H1 (cell line): Measurements from ENCODE around the gene RBM8A. TPM values are rescaled to one million over a fixed set of nuclear protein-coding genes. Genes with fewer than 3 reads are reported as not detected.

Experiments used
- CTCF ChIA-PET: fragments of 300-600 bp; sonication (Branson Sonifier 250); formaldehyde crosslinking; loops from one replicate; lab custom pipeline; 2021; ENCODE audit not compliant: partially characterized antibody; lab: Charles Lee
- POLR2A ChIA-PET: fragments of 300-600 bp; sonication (Branson Sonifier 250); formaldehyde crosslinking; loops from one replicate; lab custom pipeline; 2021; ENCODE audit warnings: inconsistent platforms; ENCODE audit not compliant: partially characterized antibody; lab: Charles Lee
- DNase-seq, 2 experiments: peaks; one replicate each; pipeline versions ENCODE4 v3.0.0 to v3.0.0-alpha.2; 2010 to 2022; ENCODE audit warnings: low spot score in 2 of 2, low read depth in 1 of 2, mixed read lengths in 1 of 2
- FAIRE-seq: peaks from 2 replicates; lab custom pipeline; 2011; peaks lifted over from hg19 to GRCh38; lab: Jason Lieb, UNC
- H2AFZ ChIP-seq: 2 replicates; pipeline ENCODE4 v1.8.1; 2012; ENCODE audit warnings: low read length, inconsistent platforms
- H2AK5ac ChIP-seq: 2 replicates; pipeline ENCODE4 v1.6.1; 2013; ENCODE audit warnings: low read depth, low read length
- H2BK120ac ChIP-seq: replicated peaks from 2 replicates; pipeline ENCODE3; 2013; ENCODE audit warnings: low read depth, low read length, inconsistent platforms
- H2BK12ac ChIP-seq: 2 replicates; pipeline ENCODE4 v1.6.1; 2013; ENCODE audit warnings: low read depth, low read length
- H2BK15ac ChIP-seq: 2 replicates; pipeline ENCODE4 v1.6.1; 2013; ENCODE audit warnings: low read length
- H2BK20ac ChIP-seq: 2 replicates; pipeline ENCODE4 v1.6.1; 2013; ENCODE audit warnings: low read length
- H2BK5ac ChIP-seq: 2 replicates; pipeline ENCODE4 v1.6.1; 2013; ENCODE audit warnings: low read depth, low read length
- H3K14ac ChIP-seq: 2 replicates; pipeline ENCODE4 v1.6.1; 2013; ENCODE audit warnings: inconsistent platforms; ENCODE audit not compliant: insufficient read length
- H3K18ac ChIP-seq: 2 replicates; pipeline ENCODE4 v1.6.1; 2013; ENCODE audit warnings: low read length; ENCODE audit errors: extremely low read depth
- H3K23ac ChIP-seq: 2 replicates; pipeline ENCODE4 v1.6.1; 2013; ENCODE audit warnings: inconsistent platforms; ENCODE audit not compliant: insufficient read length
- H3K23me2 ChIP-seq: 2 replicates; pipeline ENCODE4 v1.6.1; 2013; ENCODE audit warnings: low read depth, low read length
- H3K27ac ChIP-seq: 2 replicates; pipeline ENCODE4 v1.6.1; 2011; ENCODE audit warnings: low read depth, low read length, inconsistent platforms
- H3K27me3 ChIP-seq, 4 experiments: replicated peaks in 1 of 4; 1 replicate in 1 of 4; 2 replicates in 3 of 4; pipeline versions ENCODE4 v1.6.1 to v1.8.1; 2011 to 2013; ENCODE audit warnings: low read length in 3 of 4, mild to moderate bottlenecking in 3 of 4, inconsistent platforms in 2 of 4, mixed read lengths in 2 of 4, moderate library complexity in 1 of 4; ENCODE audit not compliant: control insufficient read depth in 3 of 4, insufficient read depth in 3 of 4; ENCODE audit errors: extremely low read depth in 1 of 4
- H3K36me3 ChIP-seq, 4 experiments: 2 replicates each; pipeline versions ENCODE4 v1.6.1 to v1.8.1; 2011 to 2013; ENCODE audit warnings: mild to moderate bottlenecking in 4 of 4, low read length in 3 of 4, moderate library complexity in 2 of 4, control low read depth in 1 of 4, inconsistent platforms in 1 of 4; ENCODE audit not compliant: insufficient read depth in 4 of 4, control insufficient read depth in 2 of 4
- H3K4ac ChIP-seq: replicated peaks from 2 replicates; pipeline ENCODE3; 2013; ENCODE audit warnings: low read length, low read depth, mixed read lengths, inconsistent platforms; ENCODE audit not compliant: insufficient read length
- H3K4me1 ChIP-seq, 4 experiments: replicated peaks in 1 of 4; 1 replicate in 1 of 4; 2 replicates in 3 of 4; pipeline versions ENCODE4 v1.6.1 to v1.8.1; 2011 to 2013; ENCODE audit warnings: low read length in 3 of 4, inconsistent platforms in 2 of 4, mixed read lengths in 1 of 4; ENCODE audit not compliant: insufficient read depth in 4 of 4, control insufficient read depth in 3 of 4
- H3K4me2 ChIP-seq, 2 experiments: 2 replicates each; pipeline versions ENCODE4 v1.6.1 to v1.8.1; 2011 to 2013; ENCODE audit warnings: low read depth in 2 of 2, low read length in 2 of 2, control low read depth in 1 of 2, inconsistent platforms in 1 of 2, mild to moderate bottlenecking in 1 of 2; ENCODE audit not compliant: insufficient read depth in 1 of 2
- H3K4me3 ChIP-seq, 4 experiments: fragments of 200-600, 300-600 bp in 1 of 4; sonication (generic), shearing (Covaris generic), sonication (Bioruptor Twin) in 1 of 4; 2 replicates each; pipeline versions ENCODE4 v1.5.1 to v1.8.1; 2011 to 2016; ENCODE audit warnings: low read length in 4 of 4, low read depth in 3 of 4, control low read depth in 2 of 4, inconsistent platforms in 2 of 4, mild to moderate bottlenecking in 2 of 4, mixed read lengths in 1 of 4, moderate library complexity in 1 of 4; ENCODE audit not compliant: insufficient read depth in 2 of 4; ENCODE audit errors: extremely low read depth in 1 of 4
- H3K56ac ChIP-seq: replicated peaks from 2 replicates; pipeline ENCODE3; 2013; ENCODE audit warnings: low read depth, mild to moderate bottlenecking, mixed read lengths, low read length, inconsistent platforms; ENCODE audit not compliant: insufficient read length
- H3K79me1 ChIP-seq: 2 replicates; pipeline ENCODE4 v1.6.1; 2013; ENCODE audit warnings: low read depth, low read length, control low read depth
- H3K79me2 ChIP-seq, 2 experiments: 2 replicates each; pipeline versions ENCODE4 v1.6.1 to v1.8.1; 2012 to 2013; ENCODE audit warnings: low read length in 2 of 2, mild to moderate bottlenecking in 2 of 2, inconsistent platforms in 1 of 2; ENCODE audit not compliant: insufficient read depth in 2 of 2, control insufficient read depth in 1 of 2
- H3K9ac ChIP-seq, 4 experiments: replicated peaks in 1 of 4; 1 replicate in 1 of 4; 2 replicates in 3 of 4; pipeline versions ENCODE4 v1.6.1 to v1.8.1; 2011 to 2013; ENCODE audit warnings: low read depth in 3 of 4, low read length in 3 of 4, control low read depth in 2 of 4, mild to moderate bottlenecking in 2 of 4, moderate library complexity in 2 of 4, inconsistent platforms in 1 of 4; ENCODE audit errors: extremely low read depth in 1 of 4
- H3K9me3 ChIP-seq, 2 experiments: 2 replicates each; pipeline versions ENCODE4 v1.6.1 to v1.8.1; 2012 to 2013; ENCODE audit warnings: mild to moderate bottlenecking in 2 of 2, moderate library complexity in 2 of 2, control low read depth in 1 of 2, inconsistent platforms in 1 of 2, low read depth in 1 of 2, low read length in 1 of 2, mixed read lengths in 1 of 2; ENCODE audit not compliant: insufficient read depth in 2 of 2
- H4K20me1 ChIP-seq, 2 experiments: replicated peaks in 1 of 2; 2 replicates each; pipeline versions ENCODE3 to v1.8.1; 2011 to 2013; ENCODE audit warnings: inconsistent platforms in 2 of 2, low read length in 2 of 2, mild to moderate bottlenecking in 1 of 2; ENCODE audit not compliant: insufficient read depth in 2 of 2, control insufficient read depth in 1 of 2
- H4K5ac ChIP-seq: 2 replicates; pipeline ENCODE4 v1.6.1; 2013; ENCODE audit warnings: low read length, low read depth, mixed read lengths, inconsistent platforms; ENCODE audit not compliant: insufficient read length
- H4K8ac ChIP-seq: 2 replicates; pipeline ENCODE4 v1.8.0; 2013; ENCODE audit warnings: mild to moderate bottlenecking, moderate library complexity, low read length, inconsistent platforms; ENCODE audit not compliant: insufficient read depth; ENCODE audit errors: extremely low read depth
- H4K91ac ChIP-seq: replicated peaks from 2 replicates; pipeline ENCODE3; 2013; ENCODE audit warnings: low read length, mixed read lengths, inconsistent platforms; ENCODE audit not compliant: insufficient read length
- EGR1 ChIP-seq: IDR thresholded peaks from 2 replicates; pipeline ENCODE4 v1.6.1; 2011; ENCODE audit warnings: low read depth, low read length, borderline replicate concordance
- SIRT6 ChIP-seq: IDR thresholded peaks from one replicate; pipeline ENCODE4 v1.7.1; 2012; ENCODE audit warnings: low read length, inconsistent platforms
- TAF7 ChIP-seq: optimal IDR thresholded peaks from 2 replicates; pipeline ENCODE3; 2011; ENCODE audit warnings: low read depth, mild to moderate bottlenecking, inconsistent platforms, low read length, moderate library complexity, borderline replicate concordance
- WGBS, 2 experiments: shearing (Covaris generic) in 1 of 2; methylation state at CpG; one replicate each; pipeline versions ENCODE4 v1.1.6 to v1.1.7; 2013 to 2015; ENCODE audit warnings: low lambda C conversion rate in 2 of 2, mixed read lengths in 2 of 2, inconsistent platforms in 1 of 2, low coverage in 1 of 2, missing lambda C conversion rate in 1 of 2; ENCODE audit not compliant: insufficient replicate concordance in 2 of 2, insufficient coverage in 1 of 2, insufficient read length in 1 of 2; ENCODE audit errors: extremely low coverage in 1 of 2, missing lambda C conversion rate in 1 of 2; 5-methylcytosine and 5-hydroxymethylcytosine counted together
- polyA plus RNA-seq, 7 experiments: library from polyadenylated mRNA; depleted of rRNA in 3 of 7; stranded (reverse) in 5 of 7; unstranded in 2 of 7; fragments of >200 nt in 5 of 7; fragments of 200-250 nt in 2 of 7; gene quantifications; 1 replicate in 5 of 7; 2 replicates in 1 of 7; 4 replicates in 1 of 7; pipeline versions ENCODE4 v1.2.1 to v1.2.3, GENCODE V29; 2011 to 2013; ENCODE audit warnings: missing spikeins in 2 of 7, mixed read lengths in 2 of 7
- total RNA-seq: library from RNA; stranded (reverse); fragmentation: NEBNext Ultra II Directional; extraction: Animal tissue kit (Norgen Biotek cat#: 25700); gene quantifications from 2 replicates; pipeline ENCODE4 v1.2.1, GENCODE V29; 2021
- TF ChIP-seq, protein P1 (sequence below), 3 experiments: IDR thresholded peaks; 1 replicate in 2 of 3; 2 replicates in 1 of 3; pipeline versions ENCODE4 v1.5.1 to v1.6.1; 2011; ENCODE audit warnings: low read length in 3 of 3, mild to moderate bottlenecking in 3 of 3, inconsistent platforms in 2 of 3, low read depth in 1 of 3, moderate library complexity in 1 of 3; ENCODE audit not compliant: insufficient read depth in 1 of 3; ENCODE audit errors: control extremely low read depth in 1 of 3

The RBM8A gene
- total and polyA plus RNA-seq, 2 of the 8 experiments (the other 6 are each of a cell fraction or from before 2014, with no cell fraction given) = 125 to 216 TPM

DNA sequence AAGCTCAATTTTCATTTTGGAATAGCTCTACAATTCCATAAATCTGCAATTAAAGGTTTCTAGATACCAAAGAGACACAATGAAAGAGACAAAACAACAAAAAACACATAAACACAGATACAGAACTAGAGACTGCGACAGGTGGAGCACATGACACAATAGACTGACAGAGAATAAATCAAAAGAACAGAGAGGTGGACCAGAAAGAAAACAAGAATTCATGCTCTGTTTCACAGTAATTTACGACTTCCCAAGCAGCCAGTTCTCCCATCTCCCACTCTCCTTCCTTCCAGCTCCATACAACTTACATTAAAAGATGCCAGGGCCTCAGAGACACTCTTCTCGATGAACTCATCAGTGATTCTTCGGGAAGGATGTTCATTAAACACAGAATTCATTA is 15.1 kb upstream of the RBM8A start:
- DNase-seq (no peak), FAIRE-seq (no peak)
- H3K4me2 ChIP-seq = no peak overlapping the region
- H2AK5ac ChIP-seq = no peak overlapping the region
- no peak overlapping the region for H2BK15ac ChIP-seq
- no peak overlapping the region for H3K23ac ChIP-seq
- no peaks in the 10 kb centered on the region for H3K9me3 ChIP-seq
- H2BK12ac ChIP-seq = no peak overlapping the region
- no peak overlapping the region for H2AFZ ChIP-seq
- H3K36me3 ChIP-seq = no peaks in the 10 kb centered on the region
- H4K91ac ChIP-seq = no peak overlapping the region
- H3K27ac ChIP-seq = no peak overlapping the region
- ChIA-PET POLR2A (interaction anchor here (1.0 to 1.7 kb wide), 4 partner anchors 26 to 93 kb away, joined by 3 to 5 read pairs (median 4); no protein-coding TSS in a partner anchor), CTCF (interaction anchor here (0.6 to 2.1 kb wide), 5 partner anchors 16 to 73 kb away, joined by 3 to 5 read pairs (median 3); no protein-coding TSS in a partner anchor)
- no peaks in the 10 kb centered on the region for H4K20me1 ChIP-seq
- no peak overlapping the region for H3K18ac ChIP-seq
- H3K79me1 ChIP-seq = no peaks in the 10 kb centered on the region
- H2BK120ac ChIP-seq = no peak overlapping the region
- no peak overlapping the region for H2BK20ac ChIP-seq
- H2BK5ac ChIP-seq = no peak overlapping the region
- TF ChIP-seq EGR1 = no peak
- TF ChIP-seq SIRT6 = no peak
- TF ChIP-seq, protein P1, sequence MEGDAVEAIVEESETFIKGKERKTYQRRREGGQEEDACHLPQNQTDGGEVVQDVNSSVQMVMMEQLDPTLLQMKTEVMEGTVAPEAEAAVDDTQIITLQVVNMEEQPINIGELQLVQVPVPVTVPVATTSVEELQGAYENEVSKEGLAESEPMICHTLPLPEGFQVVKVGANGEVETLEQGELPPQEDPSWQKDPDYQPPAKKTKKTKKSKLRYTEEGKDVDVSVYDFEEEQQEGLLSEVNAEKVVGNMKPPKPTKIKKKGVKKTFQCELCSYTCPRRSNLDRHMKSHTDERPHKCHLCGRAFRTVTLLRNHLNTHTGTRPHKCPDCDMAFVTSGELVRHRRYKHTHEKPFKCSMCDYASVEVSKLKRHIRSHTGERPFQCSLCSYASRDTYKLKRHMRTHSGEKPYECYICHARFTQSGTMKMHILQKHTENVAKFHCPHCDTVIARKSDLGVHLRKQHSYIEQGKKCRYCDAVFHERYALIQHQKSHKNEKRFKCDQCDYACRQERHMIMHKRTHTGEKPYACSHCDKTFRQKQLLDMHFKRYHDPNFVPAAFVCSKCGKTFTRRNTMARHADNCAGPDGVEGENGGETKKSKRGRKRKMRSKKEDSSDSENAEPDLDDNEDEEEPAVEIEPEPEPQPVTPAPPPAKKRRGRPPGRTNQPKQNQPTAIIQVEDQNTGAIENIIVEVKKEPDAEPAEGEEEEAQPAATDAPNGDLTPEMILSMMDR (IDR thresholded peaks at IDR 0.05; ENCODE audit: control extremely low read depth in 1 of 3, insufficient read depth in 1 of 3, low read depth in 1 of 3, low read length in 3 of 3) = no peak
- TF ChIP-seq TAF7 = no peak
- no peak overlapping the region for H3K4ac ChIP-seq
- WGBS, 2 experiments = 98% methylated on average over 4 of the region's 4 CpGs; no CpG with 5 or more reads in 1 of the 2 experiments
- no peak overlapping the region for H3K56ac ChIP-seq
- no peaks in the 10 kb centered on the region for H3K79me2 ChIP-seq
- no peaks in the 10 kb centered on the region for H3K27me3 ChIP-seq
- H4K8ac ChIP-seq = no peak overlapping the region
- H3K23me2 ChIP-seq = no peaks in the 10 kb centered on the region
- no peak overlapping the region for H3K9ac ChIP-seq
- H3K4me1 ChIP-seq = peaks cover 0 to 5% (median 1%) of the 10 kb centered on the region in 4 experiments; a peak in 3 of 7 replicates
- no peak overlapping the region for H3K4me3 ChIP-seq
- H3K14ac ChIP-seq = no peak overlapping the region
- H4K5ac ChIP-seq = no peak overlapping the region
